Cardiac muscle cell (in vitro differentiated cells and primary cell): Measurements from ENCODE around the gene SOX14. TPM values are rescaled to one million over a fixed set of nuclear protein-coding genes. Genes with fewer than 3 reads are reported as not detected.

Source experiments
- DNase-seq, 2 donors: peaks; one replicate each; pipeline versions ENCODE4 v3.0.0 to v3.0.0-alpha.2; 2010 to 2017; ENCODE audit warnings: low read depth in 1 of 2, low spot score in 1 of 2
- H3K27ac ChIP-seq: fragments of 200-600 bp; sonication (generic); 2 replicates; pipeline ENCODE4 v1.5.1; 2016
- H3K27me3 ChIP-seq: fragments of 200-600 bp; sonication (generic); 2 replicates; pipeline ENCODE4 v1.6.0; 2016; ENCODE audit warnings: control low read depth
- H3K36me3 ChIP-seq: fragments of 200-600 bp; sonication (generic); 2 replicates; pipeline ENCODE4 v1.5.1; 2016; ENCODE audit warnings: control low read depth
- H3K4me1 ChIP-seq: fragments of 200-600 bp; sonication (generic); 2 replicates; pipeline ENCODE4 v1.8.1; 2017; ENCODE audit warnings: low read depth, mild to moderate bottlenecking, mixed run types
- H3K4me3 ChIP-seq: fragments of 200-600 bp; sonication (generic); 2 replicates; pipeline ENCODE4 v1.5.1; 2016; ENCODE audit warnings: mild to moderate bottlenecking
- H3K9me3 ChIP-seq: fragments of 200-600 bp; sonication (generic); 2 replicates; pipeline ENCODE4 v1.5.1; 2017; ENCODE audit warnings: low read depth, mild to moderate bottlenecking, control low read depth
- polyA plus RNA-seq: library from polyadenylated mRNA; unstranded; fragments of >200 nt; fragmentation: Nextera tagmentation; extraction: Ambion mirVana; gene quantifications from 2 replicates; pipeline ENCODE4 v1.2.1, GENCODE V29; 2016
- total RNA-seq: library from RNA; depleted of rRNA; stranded (reverse); fragments of >200 nt; gene quantifications from 2 replicates; pipeline ENCODE4 v1.2.3, GENCODE V29; 2016
- TF ChIP-seq, protein P1 (sequence below): IDR thresholded peaks from 2 replicates; pipeline ENCODE4 v1.5.1; 2012; ENCODE audit warnings: low read depth, mild to moderate bottlenecking, low read length

SOX14 gene
- total and polyA plus RNA-seq, 2 experiments from 2014 or later: not detected

DNA sequence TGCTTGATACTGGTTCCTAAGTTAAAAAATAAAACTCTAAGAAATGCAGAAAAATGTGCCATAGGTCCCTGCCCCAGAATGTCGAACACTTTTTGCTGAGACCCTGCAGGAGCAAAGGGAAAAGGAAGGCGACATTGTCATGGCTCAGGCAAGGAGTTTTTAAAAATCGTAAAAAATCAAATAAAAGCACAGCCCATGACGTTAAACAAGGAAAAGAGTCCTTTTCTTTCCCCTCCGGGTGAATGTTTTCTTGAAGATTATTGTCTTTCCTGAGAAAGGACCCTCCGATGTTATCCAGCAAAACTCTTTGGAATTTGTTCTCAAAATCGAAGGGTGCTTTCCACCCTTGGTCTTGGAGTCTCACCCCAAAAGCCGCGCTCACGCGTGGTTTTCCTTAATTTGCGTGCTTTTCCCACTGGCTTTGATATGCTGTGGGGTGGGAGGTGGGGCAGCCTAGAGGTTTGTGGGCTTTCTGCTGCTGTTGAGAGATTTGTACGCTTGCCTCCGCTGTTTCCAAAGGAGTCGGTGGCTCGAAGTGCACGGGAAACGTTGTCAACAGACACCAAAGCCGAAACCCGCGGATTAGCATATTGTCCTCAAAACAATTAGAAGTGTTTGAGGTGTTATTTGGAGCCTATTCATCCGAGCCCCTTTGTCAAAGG, 2.9 kb downstream of the SOX14 start:
- no peak overlapping the region for H3K27ac ChIP-seq
- H3K36me3 ChIP-seq: no peaks in the 10 kb centered on the region
- peaks cover 100% of the 10 kb centered on the region for H3K27me3 ChIP-seq
- peaks cover 15% of the 10 kb centered on the region for H3K4me1 ChIP-seq
- DNase-seq: no peak
- no peaks in the 10 kb centered on the region for H3K9me3 ChIP-seq
- TF ChIP-seq, protein P1, sequence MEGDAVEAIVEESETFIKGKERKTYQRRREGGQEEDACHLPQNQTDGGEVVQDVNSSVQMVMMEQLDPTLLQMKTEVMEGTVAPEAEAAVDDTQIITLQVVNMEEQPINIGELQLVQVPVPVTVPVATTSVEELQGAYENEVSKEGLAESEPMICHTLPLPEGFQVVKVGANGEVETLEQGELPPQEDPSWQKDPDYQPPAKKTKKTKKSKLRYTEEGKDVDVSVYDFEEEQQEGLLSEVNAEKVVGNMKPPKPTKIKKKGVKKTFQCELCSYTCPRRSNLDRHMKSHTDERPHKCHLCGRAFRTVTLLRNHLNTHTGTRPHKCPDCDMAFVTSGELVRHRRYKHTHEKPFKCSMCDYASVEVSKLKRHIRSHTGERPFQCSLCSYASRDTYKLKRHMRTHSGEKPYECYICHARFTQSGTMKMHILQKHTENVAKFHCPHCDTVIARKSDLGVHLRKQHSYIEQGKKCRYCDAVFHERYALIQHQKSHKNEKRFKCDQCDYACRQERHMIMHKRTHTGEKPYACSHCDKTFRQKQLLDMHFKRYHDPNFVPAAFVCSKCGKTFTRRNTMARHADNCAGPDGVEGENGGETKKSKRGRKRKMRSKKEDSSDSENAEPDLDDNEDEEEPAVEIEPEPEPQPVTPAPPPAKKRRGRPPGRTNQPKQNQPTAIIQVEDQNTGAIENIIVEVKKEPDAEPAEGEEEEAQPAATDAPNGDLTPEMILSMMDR: no peak
- H3K4me3 ChIP-seq: no peak overlapping the region

DNA sequence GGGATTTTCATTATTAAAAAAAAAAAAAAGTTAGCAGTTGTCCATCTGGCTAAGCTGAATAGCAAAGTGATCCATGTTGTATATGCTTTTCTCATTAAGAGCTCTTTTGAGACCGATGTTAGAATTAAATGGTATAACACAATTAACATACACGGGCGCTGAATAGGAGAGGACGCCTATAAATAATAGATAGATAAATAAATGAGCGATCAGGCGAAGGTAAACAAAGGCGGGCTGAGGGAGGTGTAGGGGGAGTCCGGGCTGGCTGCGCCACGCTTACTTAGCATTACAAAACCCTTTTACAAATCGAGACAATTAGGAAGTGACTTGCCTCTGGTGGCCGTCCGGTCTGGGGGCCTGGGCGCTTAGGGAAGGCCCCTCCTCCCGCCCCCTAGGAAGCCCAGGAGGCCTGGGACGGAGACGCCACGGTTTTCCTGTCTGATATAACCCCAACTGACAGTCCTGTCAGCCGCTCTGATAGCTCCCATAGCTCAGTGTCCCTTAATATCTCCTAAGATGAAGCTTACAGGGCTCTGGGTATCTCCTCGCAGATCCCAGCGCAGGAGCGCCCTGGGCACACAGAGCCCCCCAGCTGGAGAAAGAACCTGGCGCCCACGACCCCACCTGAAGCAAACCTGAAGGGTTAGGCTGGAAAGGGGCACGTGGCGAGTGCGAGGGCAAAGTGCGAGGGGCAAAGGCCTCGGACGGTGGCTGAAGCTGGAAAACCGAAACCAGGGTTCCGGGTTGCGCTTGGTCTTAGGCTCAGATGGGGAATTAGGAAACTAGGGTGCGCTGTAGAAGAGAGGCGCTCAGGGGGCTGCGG, 3.6 kb downstream of the SOX14 start:
- no peak overlapping the region for H3K27ac ChIP-seq
- peaks cover 100% of the 10 kb centered on the region for H3K27me3 ChIP-seq
- DNase-seq: no peak
- H3K9me3 ChIP-seq: no peaks in the 10 kb centered on the region
- TF ChIP-seq, protein P1: no peak
- H3K4me3 ChIP-seq: no peak overlapping the region
- H3K4me1 ChIP-seq: peaks cover 15% of the 10 kb centered on the region
- no peaks in the 10 kb centered on the region for H3K36me3 ChIP-seq

DNA sequence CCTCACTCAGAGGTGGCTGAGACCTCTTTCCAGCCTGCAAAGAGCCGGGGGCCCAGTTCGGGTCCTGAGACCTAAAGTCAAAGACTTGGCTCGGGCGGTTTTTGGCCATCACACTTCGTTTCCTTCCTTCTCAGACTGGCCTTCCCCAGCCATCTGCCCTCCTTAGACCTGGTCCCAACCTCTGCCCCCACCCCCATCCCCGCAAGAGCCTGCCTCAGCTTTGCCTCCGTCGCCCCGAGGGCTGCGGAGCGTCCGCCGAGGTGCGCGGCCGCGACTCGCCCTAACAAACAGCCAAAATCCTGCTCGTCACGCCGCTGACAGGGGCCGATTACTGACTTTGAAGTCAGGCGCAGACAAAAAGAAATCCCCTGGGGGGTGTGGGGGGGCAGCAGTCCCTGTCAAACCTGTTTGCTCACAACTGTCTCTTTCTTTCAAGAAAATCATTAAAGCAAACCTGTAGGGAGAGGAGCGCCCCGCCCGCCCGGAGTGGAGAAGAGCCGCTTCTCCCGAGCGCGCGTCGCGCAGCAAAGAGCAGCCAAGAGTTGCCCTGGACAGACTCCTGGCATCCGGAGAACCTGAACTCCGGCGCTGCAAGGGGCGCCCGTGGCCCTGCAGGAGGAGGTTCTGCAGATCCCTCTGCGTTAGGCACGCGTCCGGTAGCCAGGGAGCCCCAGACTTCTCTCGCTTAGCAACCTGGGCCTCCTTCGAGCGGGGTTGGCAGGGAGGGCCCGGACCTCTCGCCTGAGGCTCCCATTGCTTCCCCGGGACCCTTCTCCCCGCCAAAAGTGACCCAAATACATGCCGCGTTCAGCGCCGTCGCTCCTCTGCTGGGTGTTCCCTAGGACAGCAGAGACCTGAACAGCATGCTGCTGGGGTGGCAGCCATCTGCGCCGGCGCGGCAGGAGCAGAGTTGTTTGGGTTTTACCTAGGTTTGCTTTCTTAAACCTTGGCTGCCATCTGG, 4.5 kb downstream of the SOX14 start:
- TF ChIP-seq, protein P1: no peak
- H3K27me3 ChIP-seq: peaks cover 100% of the 10 kb centered on the region
- no peak overlapping the region for H3K27ac ChIP-seq
- peaks cover 15% of the 10 kb centered on the region for H3K4me1 ChIP-seq
- no peaks in the 10 kb centered on the region for H3K9me3 ChIP-seq
- no peak for DNase-seq
- no peak overlapping the region for H3K4me3 ChIP-seq
- H3K36me3 ChIP-seq: no peaks in the 10 kb centered on the region

DNA sequence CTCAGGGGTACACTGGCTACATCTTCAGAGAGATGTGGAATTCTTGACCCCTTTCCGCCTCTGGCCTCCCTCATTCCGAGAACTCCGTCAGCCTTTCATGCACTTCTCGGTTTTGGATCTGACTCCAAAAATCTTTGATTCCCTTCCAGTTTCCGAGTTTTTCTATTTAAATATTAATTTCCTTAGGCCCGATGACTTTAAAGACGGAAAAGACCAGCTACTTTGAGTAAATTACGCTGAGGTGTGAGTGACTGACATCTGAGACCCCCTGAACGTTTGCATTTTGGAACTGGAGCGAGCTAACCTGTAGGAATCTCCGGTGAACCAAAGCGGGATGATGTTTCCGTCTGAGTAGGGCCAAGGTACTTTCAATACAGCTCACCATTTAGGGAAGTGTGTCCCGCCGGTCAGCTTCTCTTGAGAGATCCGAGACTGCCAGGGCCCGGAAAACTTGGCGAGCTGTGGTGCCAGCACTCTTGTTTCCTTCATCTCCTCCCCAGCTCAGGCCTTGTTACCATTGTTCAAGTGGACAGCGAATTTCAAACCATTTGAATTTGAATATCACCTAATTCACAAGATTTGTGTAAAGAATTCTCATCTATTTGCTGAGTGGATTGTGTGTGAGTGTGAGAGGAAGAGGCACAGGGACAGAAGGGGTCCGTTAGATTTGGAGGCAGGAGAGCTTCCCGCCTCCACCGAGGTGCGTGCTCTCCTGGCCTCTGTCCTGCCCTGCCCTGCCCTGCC, 5.4 kb downstream of the SOX14 start:
- Histone ChIP-seq H3K9me3 (no peaks in the 10 kb centered on the region), H3K27ac (no peak overlapping the region), H3K4me1 (peaks cover 15% of the 10 kb centered on the region), H3K27me3 (peaks cover 100% of the 10 kb centered on the region), H3K4me3 (no peak overlapping the region), H3K36me3 (no peaks in the 10 kb centered on the region)
- DNase-seq: no peak
- TF ChIP-seq, protein P1: no peak
